ENCODE results near the gene NUP37.
"Not testable (repeated sequence)": the region's sequence is repeated elsewhere in the genome, so short reads cannot be mapped to it uniquely, and the experiment has no call there.

NUP37 gene

DNA sequence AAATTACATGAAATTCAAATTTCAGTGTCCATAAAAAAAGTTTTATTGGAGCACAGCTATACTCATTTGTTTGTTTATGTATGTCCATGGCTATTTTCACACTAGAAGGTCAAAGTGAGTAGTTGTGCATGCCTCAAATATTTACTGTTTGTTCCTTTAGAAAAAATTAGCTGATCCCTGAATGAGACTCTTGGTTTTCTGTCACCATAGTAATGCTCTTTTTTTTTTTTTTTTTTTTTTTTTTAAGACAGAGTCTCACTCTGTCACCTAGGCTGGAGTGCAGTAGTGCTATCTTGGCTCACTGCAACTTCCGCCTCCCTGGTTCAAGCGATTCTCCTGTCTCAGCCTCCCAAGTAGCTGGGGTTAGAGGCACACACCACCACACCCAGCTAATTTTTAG lies 1.4 kb upstream of the NUP37 start:
- not testable (repeated sequence) for H3K4me1 ChIP-seq (ENCODE audit: insufficient read depth, insufficient read length); H3K27me3 ChIP-seq (ENCODE audit: insufficient read depth, insufficient read length); DNase-seq (ENCODE audit: low read depth, low spot score); H3K9me3 ChIP-seq (ENCODE audit: insufficient read depth, low read length)
- Histone ChIP-seq H3K36me3 (ENCODE audit: insufficient read depth, insufficient read length, low read length) (peaks cover 58% of the 10 kb centered on the region), H3K4me3 (ENCODE audit: insufficient read length, low read depth) (peak overlapping the region; percentile 92), H3K9ac (ENCODE audit: insufficient read length, low read depth) (peak overlapping the region; percentile 96)

DNA sequence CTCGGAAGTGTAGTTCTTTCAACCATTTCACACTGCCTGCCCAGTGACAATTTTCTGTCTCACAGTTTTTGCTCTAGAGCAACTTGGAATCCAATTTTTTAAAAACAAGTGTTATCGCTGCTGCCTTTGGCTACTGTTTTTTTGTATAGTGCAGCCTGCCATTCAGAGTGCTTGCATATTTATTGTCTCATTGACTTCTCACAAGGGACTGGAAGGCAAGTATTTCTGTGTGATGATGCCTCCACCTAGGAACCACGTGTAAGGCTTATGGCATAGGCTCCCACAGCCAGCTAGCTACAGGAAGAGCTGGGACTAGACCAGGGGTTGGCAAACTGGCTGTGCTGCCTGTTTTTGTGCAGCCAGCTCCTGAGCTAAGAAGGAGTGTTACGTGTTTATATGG lies 972 bp upstream of the NUP37 start:
- H3K27me3 ChIP-seq (ENCODE audit: insufficient read depth, insufficient read length): no peaks in the 10 kb centered on the region
- DNase-seq (ENCODE audit: low read depth, low spot score): no peak
- H3K4me1 ChIP-seq (ENCODE audit: insufficient read depth, insufficient read length): no peaks in the 10 kb centered on the region
- no peaks in the 10 kb centered on the region for H3K9me3 ChIP-seq (ENCODE audit: insufficient read depth, low read length)
- H3K36me3 ChIP-seq (ENCODE audit: insufficient read depth, insufficient read length, low read length): peaks cover 58% of the 10 kb centered on the region
- H3K4me3 ChIP-seq (ENCODE audit: insufficient read length, low read depth): peak overlapping the region; percentile 92
- H3K9ac ChIP-seq (ENCODE audit: insufficient read length, low read depth): peak overlapping the region; percentile 96
- TF ChIP-seq ZNF274 (IDR thresholded peaks at IDR 0.05; ENCODE audit: low read depth, low read length) (no peak), SUZ12 (IDR thresholded peaks at IDR 0.05; ENCODE audit: extremely low read depth, insufficient read depth, insufficient read length) (no peak), YY1 (IDR thresholded peaks at IDR 0.05; ENCODE audit: insufficient read depth, insufficient read length) (no peak)

DNA sequence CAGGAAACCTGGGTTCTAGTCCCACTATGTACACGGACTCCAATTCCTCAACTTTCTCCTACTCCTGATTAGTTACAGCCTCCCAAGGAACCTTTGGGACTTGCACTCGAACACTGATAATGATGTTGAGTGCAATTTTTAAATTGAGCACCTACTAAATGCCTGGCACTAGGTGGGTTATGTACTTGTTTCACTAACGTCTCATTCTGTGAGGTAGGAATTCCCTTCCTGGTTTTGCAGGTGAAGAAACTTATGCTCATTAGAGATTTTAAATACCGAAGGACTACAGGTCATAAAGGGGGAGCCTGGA lies 605 bp upstream of the NUP37 start:
- H3K4me1 ChIP-seq (ENCODE audit: insufficient read depth, insufficient read length): no peaks in the 10 kb centered on the region
- H3K9ac ChIP-seq (ENCODE audit: insufficient read length, low read depth): peak overlapping the region; percentile 96
- no peak for DNase-seq (ENCODE audit: low read depth, low spot score)
- H3K36me3 ChIP-seq (ENCODE audit: insufficient read depth, insufficient read length, low read length): peaks cover 58% of the 10 kb centered on the region
- peak overlapping the region; percentile 92 for H3K4me3 ChIP-seq (ENCODE audit: insufficient read length, low read depth)
- no peaks in the 10 kb centered on the region for H3K9me3 ChIP-seq (ENCODE audit: insufficient read depth, low read length)
- no peaks in the 10 kb centered on the region for H3K27me3 ChIP-seq (ENCODE audit: insufficient read depth, insufficient read length)
- TF ChIP-seq ZNF274 (IDR thresholded peaks at IDR 0.05; ENCODE audit: low read depth, low read length) (no peak), YY1 (IDR thresholded peaks at IDR 0.05; ENCODE audit: insufficient read depth, insufficient read length) (no peak), SUZ12 (IDR thresholded peaks at IDR 0.05; ENCODE audit: extremely low read depth, insufficient read depth, insufficient read length) (no peak)

DNA sequence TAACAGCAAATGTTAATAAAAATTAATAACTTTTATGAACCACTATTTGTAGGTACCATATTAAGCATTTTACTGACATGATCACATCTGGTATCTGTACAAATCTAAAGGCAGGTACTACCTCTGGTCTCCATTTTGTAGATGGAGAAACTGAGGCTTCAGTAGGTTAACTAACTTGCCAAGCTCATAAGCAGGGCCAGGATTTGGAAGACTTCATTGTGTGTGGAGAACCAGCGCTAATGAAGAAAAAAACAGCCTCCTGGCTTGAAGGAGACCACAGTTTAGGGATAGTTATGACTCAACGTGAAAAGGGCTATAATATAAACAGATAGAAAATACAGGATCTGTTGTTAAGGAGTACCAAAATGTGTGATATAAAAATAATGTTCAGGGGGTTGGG lies 1.0 kb downstream of the NUP37 start:
- no peaks in the 10 kb centered on the region for H3K9me3 ChIP-seq (ENCODE audit: insufficient read depth, low read length)

DNA sequence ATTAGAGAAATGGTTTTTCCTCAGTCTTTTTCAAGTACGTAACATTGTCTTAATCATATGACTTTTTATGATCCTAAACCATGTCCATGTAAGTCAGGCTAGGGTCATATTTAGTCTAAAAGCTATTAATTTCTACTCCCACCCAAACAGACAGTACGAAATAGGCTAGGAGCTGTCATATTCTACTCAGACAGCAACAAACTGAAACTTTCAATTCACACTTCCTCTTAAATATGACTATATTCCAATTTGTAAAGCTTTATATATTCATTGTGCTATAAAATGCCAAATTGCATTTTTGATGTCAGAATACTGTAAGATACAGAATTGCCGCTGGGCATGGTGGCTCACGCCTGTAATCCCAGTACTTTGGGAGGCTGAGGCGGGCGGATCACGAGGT lies 3.5 kb downstream of the NUP37 start:
- no peak for DNase-seq (ENCODE audit: low read depth, low spot score)
- Histone ChIP-seq H3K4me1 (ENCODE audit: insufficient read depth, insufficient read length) (no peaks in the 10 kb centered on the region), H3K9me3 (ENCODE audit: insufficient read depth, low read length) (no peaks in the 10 kb centered on the region), H3K36me3 (ENCODE audit: insufficient read depth, insufficient read length, low read length) (peaks cover 63% of the 10 kb centered on the region), H3K27me3 (ENCODE audit: insufficient read depth, insufficient read length) (no peaks in the 10 kb centered on the region), H3K9ac (ENCODE audit: insufficient read length, low read depth) (no peak overlapping the region), H3K4me3 (ENCODE audit: insufficient read length, low read depth) (no peak overlapping the region)
- no peak for TF ChIP-seq ZNF274 (IDR thresholded peaks at IDR 0.05; ENCODE audit: low read depth, low read length)
- no peak for TF ChIP-seq YY1 (IDR thresholded peaks at IDR 0.05; ENCODE audit: insufficient read depth, insufficient read length)
- no peak for TF ChIP-seq SUZ12 (IDR thresholded peaks at IDR 0.05; ENCODE audit: extremely low read depth, insufficient read depth, insufficient read length)

More for the DNA sequence above, 1.0 kb downstream of the NUP37 start:
- no peak for DNase-seq (ENCODE audit: low read depth, low spot score)
- Histone ChIP-seq H3K4me3 (ENCODE audit: insufficient read length, low read depth) (peak overlapping the region; percentile 92), H3K9ac (ENCODE audit: insufficient read length, low read depth) (peak overlapping the region; percentile 96), H3K27me3 (ENCODE audit: insufficient read depth, insufficient read length) (no peaks in the 10 kb centered on the region), H3K4me1 (ENCODE audit: insufficient read depth, insufficient read length) (no peaks in the 10 kb centered on the region), H3K36me3 (ENCODE audit: insufficient read depth, insufficient read length, low read length) (peaks cover 54% of the 10 kb centered on the region)
- TF ChIP-seq ZNF274 (IDR thresholded peaks at IDR 0.05; ENCODE audit: low read depth, low read length) (no peak), YY1 (IDR thresholded peaks at IDR 0.05; ENCODE audit: insufficient read depth, insufficient read length) (no peak), SUZ12 (IDR thresholded peaks at IDR 0.05; ENCODE audit: extremely low read depth, insufficient read depth, insufficient read length) (no peak)

DNA sequence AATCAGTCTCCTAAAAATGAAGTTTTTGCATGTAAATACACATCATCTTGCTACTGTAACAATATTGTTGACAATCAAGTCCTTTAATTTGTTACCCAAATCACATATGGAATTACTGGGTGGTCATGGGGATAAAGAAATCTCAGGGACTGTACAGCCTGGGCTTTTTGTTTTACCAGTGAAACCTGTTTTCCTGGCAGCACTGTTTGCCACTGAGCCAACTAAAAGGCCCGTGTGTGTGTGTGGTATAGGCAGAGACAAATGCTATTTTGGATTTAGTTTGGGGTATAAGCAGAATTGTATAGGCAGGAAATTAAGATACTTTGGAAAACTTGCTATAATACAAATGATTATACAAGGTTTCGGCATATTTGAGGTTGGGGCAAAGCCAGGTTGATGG lies 5.7 kb downstream of the NUP37 start:
- DNase-seq (ENCODE audit: low read depth, low spot score): no peak
- Histone ChIP-seq H3K36me3 (ENCODE audit: insufficient read depth, insufficient read length, low read length) (peaks cover 83% of the 10 kb centered on the region), H3K4me1 (ENCODE audit: insufficient read depth, insufficient read length) (no peaks in the 10 kb centered on the region), H3K27me3 (ENCODE audit: insufficient read depth, insufficient read length) (no peaks in the 10 kb centered on the region), H3K9ac (ENCODE audit: insufficient read length, low read depth) (no peak overlapping the region), H3K4me3 (ENCODE audit: insufficient read length, low read depth) (no peak overlapping the region), H3K9me3 (ENCODE audit: insufficient read depth, low read length) (no peaks in the 10 kb centered on the region)
- TF ChIP-seq SUZ12 (IDR thresholded peaks at IDR 0.05; ENCODE audit: extremely low read depth, insufficient read depth, insufficient read length) (no peak), YY1 (IDR thresholded peaks at IDR 0.05; ENCODE audit: insufficient read depth, insufficient read length) (no peak), ZNF274 (IDR thresholded peaks at IDR 0.05; ENCODE audit: low read depth, low read length) (no peak)

DNA sequence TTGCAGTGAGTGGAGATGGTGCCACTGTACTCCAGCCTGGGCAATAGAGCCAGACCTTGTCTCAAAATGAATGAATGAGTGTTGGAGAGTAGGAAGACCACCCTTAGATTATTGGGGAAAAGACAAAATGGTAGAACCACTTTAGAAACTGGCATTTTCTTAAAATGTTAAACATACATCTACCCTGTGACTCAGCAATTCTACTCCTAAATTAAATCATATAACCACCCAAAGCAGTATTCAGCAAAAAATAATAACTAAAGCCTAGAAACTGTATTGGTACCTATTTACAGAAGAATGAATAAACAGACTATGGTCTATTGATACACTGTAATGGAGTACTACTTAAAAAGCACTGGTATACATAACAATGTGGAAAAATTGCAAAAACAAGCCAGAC lies 9.1 kb downstream of the NUP37 start:
- TF ChIP-seq YY1 (IDR thresholded peaks at IDR 0.05; ENCODE audit: insufficient read depth, insufficient read length) (no peak), ZNF274 (IDR thresholded peaks at IDR 0.05; ENCODE audit: low read depth, low read length) (no peak), SUZ12 (IDR thresholded peaks at IDR 0.05; ENCODE audit: extremely low read depth, insufficient read depth, insufficient read length) (no peak)
- Histone ChIP-seq H3K9me3 (ENCODE audit: insufficient read depth, low read length) (peaks cover 25% of the 10 kb centered on the region), H3K36me3 (ENCODE audit: insufficient read depth, insufficient read length, low read length) (peaks cover 84% of the 10 kb centered on the region), H3K4me1 (ENCODE audit: insufficient read depth, insufficient read length) (no peaks in the 10 kb centered on the region), H3K4me3 (ENCODE audit: insufficient read length, low read depth) (no peak overlapping the region), H3K9ac (ENCODE audit: insufficient read length, low read depth) (no peak overlapping the region), H3K27me3 (ENCODE audit: insufficient read depth, insufficient read length) (no peaks in the 10 kb centered on the region)
- DNase-seq (ENCODE audit: low read depth, low spot score): no peak

DNA sequence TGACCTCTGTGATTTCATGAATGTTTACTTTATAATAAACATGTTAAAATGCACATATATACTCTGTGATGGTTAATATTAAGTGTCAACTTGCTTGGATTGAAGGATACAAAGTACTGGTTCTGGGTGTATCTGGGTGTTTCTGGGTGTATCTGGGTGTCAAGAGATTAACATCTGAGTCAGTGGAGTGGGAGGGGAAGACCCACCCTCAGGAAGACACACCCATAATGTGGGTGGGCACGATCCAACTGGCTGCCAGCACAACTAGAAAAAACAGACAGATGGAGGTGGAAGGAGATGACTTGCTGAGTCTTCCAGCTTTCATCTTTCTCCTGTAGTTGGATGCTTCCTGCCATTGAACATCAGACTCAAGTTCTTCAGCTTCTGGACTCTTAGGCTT lies 11.9 kb downstream of the NUP37 start:
- DNase-seq (ENCODE audit: low read depth, low spot score): no peak
- H3K36me3 ChIP-seq (ENCODE audit: insufficient read depth, insufficient read length, low read length): peaks cover 84% of the 10 kb centered on the region
- TF ChIP-seq YY1 (IDR thresholded peaks at IDR 0.05; ENCODE audit: insufficient read depth, insufficient read length) (no peak), SUZ12 (IDR thresholded peaks at IDR 0.05; ENCODE audit: extremely low read depth, insufficient read depth, insufficient read length) (no peak), ZNF274 (IDR thresholded peaks at IDR 0.05; ENCODE audit: low read depth, low read length) (no peak)
- H3K9me3 ChIP-seq (ENCODE audit: insufficient read depth, low read length): peaks cover 25% of the 10 kb centered on the region
- H3K9ac ChIP-seq (ENCODE audit: insufficient read length, low read depth): no peak overlapping the region
- H3K4me1 ChIP-seq (ENCODE audit: insufficient read depth, insufficient read length): no peaks in the 10 kb centered on the region
- H3K27me3 ChIP-seq (ENCODE audit: insufficient read depth, insufficient read length): no peaks in the 10 kb centered on the region
- no peak overlapping the region for H3K4me3 ChIP-seq (ENCODE audit: insufficient read length, low read depth)

All from NT2/D1 (cell line).